Measurements from ENCODE around the gene C3AR1.

DNA sequence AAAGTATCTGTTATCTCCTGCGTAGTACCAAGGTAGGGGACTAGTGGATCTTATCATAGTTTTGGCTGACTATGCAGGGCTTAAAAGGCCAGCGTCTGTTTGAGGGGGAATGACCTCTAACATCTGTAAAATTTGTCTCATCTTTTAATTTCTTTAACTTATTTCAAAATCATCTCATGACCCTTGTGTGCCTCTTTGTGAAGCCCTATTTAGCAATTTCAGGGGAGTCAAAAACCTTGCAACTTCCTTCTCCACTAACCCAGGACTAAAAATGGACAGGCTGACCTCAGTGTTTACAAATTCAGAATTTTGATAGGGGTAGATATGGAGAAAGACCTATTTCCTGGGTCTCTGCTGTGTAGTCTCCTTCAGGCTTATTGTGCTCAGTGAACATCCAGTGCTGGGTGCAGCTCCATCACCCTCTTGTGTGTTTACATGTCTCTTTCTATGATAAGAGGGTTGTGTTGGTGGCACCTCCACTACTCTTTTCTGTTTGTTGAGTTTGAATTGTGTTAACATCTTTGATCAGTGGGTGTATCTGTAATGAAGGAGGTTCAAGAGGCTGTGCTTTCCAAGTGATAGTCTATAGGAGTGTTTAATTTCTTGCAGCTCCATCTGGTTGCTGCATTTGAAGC lies 30.2 kb upstream of the C3AR1 start:
- TF ChIP-seq, protein P1, sequence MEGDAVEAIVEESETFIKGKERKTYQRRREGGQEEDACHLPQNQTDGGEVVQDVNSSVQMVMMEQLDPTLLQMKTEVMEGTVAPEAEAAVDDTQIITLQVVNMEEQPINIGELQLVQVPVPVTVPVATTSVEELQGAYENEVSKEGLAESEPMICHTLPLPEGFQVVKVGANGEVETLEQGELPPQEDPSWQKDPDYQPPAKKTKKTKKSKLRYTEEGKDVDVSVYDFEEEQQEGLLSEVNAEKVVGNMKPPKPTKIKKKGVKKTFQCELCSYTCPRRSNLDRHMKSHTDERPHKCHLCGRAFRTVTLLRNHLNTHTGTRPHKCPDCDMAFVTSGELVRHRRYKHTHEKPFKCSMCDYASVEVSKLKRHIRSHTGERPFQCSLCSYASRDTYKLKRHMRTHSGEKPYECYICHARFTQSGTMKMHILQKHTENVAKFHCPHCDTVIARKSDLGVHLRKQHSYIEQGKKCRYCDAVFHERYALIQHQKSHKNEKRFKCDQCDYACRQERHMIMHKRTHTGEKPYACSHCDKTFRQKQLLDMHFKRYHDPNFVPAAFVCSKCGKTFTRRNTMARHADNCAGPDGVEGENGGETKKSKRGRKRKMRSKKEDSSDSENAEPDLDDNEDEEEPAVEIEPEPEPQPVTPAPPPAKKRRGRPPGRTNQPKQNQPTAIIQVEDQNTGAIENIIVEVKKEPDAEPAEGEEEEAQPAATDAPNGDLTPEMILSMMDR (conservative IDR thresholded peaks at IDR 0.05), result no peak
- TF ChIP-seq ZFX (IDR thresholded peaks at IDR 0.05), result no peak
